Smooth muscle cell (in vitro differentiated cells): Measurements from ENCODE around the gene FPGS. TPM values are rescaled to one million over a fixed set of nuclear protein-coding genes. Genes with fewer than 3 reads are reported as not detected.
A peak's percentile ranks its signal among the peaks of the same experiment; 100 is the strongest.
"Not testable (repeated sequence)": the region's sequence is repeated elsewhere in the genome, so short reads cannot be mapped to it uniquely, and the experiment has no call there.

Source experiments
- DNase-seq: peaks from one replicate; lab custom pipeline; 2025; ENCODE audit not compliant: unreplicated experiment; lab: John Stamatoyannopoulos, UW
- H2AFZ ChIP-seq: fragments of 200-600 bp; sonication (generic); 2 replicates; pipeline ENCODE4 v1.6.0; 2016; ENCODE audit warnings: antibody characterized with exemption, low read depth, mild to moderate bottlenecking
- H3F3A ChIP-seq: fragments of 200-600 bp; sonication (generic); 2 replicates; pipeline ENCODE4 v1.6.0; 2017; ENCODE audit warnings: antibody characterized with exemption, low read depth
- H3K27ac ChIP-seq: fragments of 200-600 bp; sonication (generic); 2 replicates; pipeline ENCODE4 v1.5.1; 2016; ENCODE audit warnings: low read depth, mild to moderate bottlenecking
- H3K27me3 ChIP-seq: fragments of 200-600 bp; sonication (generic); 2 replicates; pipeline ENCODE4 v1.6.1; 2016; ENCODE audit warnings: low read depth, mild to moderate bottlenecking
- H3K36me3 ChIP-seq: fragments of 200-600 bp; sonication (generic); 2 replicates; pipeline ENCODE4 v1.5.1; 2016; ENCODE audit warnings: low read depth
- H3K4me1 ChIP-seq: fragments of 200-600 bp; sonication (generic); 2 replicates; pipeline ENCODE4 v1.5.1; 2016; ENCODE audit warnings: low read depth
- H3K4me2 ChIP-seq: fragments of 200-600 bp; sonication (generic); 2 replicates; pipeline ENCODE4 v1.6.0; 2016; ENCODE audit warnings: mild to moderate bottlenecking
- H3K4me3 ChIP-seq: fragments of 200-600 bp; sonication (generic); 2 replicates; pipeline ENCODE4 v1.5.1; 2016; ENCODE audit warnings: mild to moderate bottlenecking
- H3K79me2 ChIP-seq: fragments of 200-600 bp; sonication (generic); 2 replicates; pipeline ENCODE4 v1.6.0; 2016; ENCODE audit warnings: low read depth, mild to moderate bottlenecking
- H3K9ac ChIP-seq: fragments of 200-600 bp; sonication (generic); 2 replicates; pipeline ENCODE4 v1.6.0; 2016; ENCODE audit warnings: low read depth
- H3K9me3 ChIP-seq: fragments of 200-600 bp; sonication (generic); replicated peaks from 2 replicates; pipeline ENCODE4 v1.5.1; 2016; ENCODE audit warnings: low read depth
- H4K20me1 ChIP-seq: fragments of 200-600 bp; sonication (generic); 2 replicates; pipeline ENCODE4 v1.6.0; 2016; ENCODE audit warnings: low read depth
- WGBS: methylation state at CpG from one replicate; pipeline ENCODE4 v1.1.7; 2016; ENCODE audit warnings: low lambda C conversion rate; 5-methylcytosine and 5-hydroxymethylcytosine counted together
- polyA plus RNA-seq: library from polyadenylated mRNA; unstranded; fragments of >200 nt; fragmentation: Nextera tagmentation; extraction: Ambion mirVana; gene quantifications from 2 replicates; pipeline ENCODE4 v1.2.1, GENCODE V29; 2016
- total RNA-seq: library from RNA; depleted of rRNA; stranded (reverse); fragments of >200 nt; gene quantifications from 2 replicates; pipeline ENCODE4 v1.2.3, GENCODE V29; 2014
- TF ChIP-seq, protein P1 (sequence below): fragments of 200-600 bp; sonication (generic); IDR thresholded peaks from 2 replicates; pipeline ENCODE4 v1.5.1; 2017; ENCODE audit warnings: borderline replicate concordance, mild to moderate bottlenecking, antibody characterized with exemption; ENCODE audit not compliant: insufficient read depth, poor library complexity, severe bottlenecking

The FPGS gene
- total and polyA plus RNA-seq, 2 experiments from 2014 or later = 12.9 to 34.9 TPM

DNA sequence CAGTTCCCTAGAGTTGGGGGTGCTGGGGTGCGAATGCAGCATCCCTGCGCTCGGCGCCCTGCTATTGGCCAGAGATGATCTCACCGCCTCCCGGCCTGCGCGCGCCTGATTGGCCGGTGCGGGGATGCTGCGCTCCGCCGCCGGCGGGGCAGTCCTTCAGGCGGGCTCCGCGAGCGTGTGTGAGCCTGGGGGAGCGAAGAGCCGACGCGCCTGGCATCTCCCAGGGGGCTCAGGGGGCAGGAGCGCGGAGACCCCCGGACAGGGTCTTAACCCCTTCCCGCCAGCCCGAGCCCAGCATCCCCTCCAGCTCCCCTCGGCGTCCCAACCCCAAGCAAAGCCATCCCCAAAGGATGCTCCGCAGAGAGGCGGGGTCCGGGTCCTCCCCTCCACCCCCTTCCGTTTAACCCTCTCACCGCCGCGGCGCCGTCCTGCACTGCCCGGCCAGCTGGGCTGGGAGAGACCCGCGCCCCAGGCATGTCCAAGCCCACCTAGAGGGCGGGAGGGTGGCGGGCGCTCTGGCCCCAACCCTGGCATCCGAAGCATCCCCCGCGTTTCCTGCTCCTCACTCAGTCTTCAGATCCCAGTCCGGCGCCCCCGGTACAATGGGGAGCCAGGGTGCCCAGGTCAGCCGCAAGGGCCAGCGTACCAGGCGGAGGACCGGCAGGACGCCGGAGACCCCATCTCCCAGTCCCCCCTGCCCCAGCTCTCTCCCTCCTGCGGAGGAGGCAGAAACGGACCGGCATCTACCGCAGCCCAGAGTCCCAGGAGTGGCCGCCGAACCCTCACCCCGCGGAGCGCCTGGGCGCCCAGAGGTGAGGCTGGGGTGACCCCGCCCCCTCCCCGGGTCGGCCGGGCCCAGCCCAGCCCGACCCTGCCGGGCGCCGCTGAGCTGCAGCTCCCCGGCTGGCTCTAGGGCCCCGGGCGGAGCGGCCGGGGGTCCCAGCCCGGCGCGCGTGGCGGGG lies 48.3 kb upstream of the FPGS start:
- H3K9me3 ChIP-seq = no peaks in the 10 kb centered on the region
- H3K4me2 ChIP-seq = peak overlapping the region; percentile 48
- no peak overlapping the region for H3K27ac ChIP-seq
- H3K27me3 ChIP-seq = peaks cover 47% of the 10 kb centered on the region
- no peak overlapping the region for H3K4me3 ChIP-seq
- H2AFZ ChIP-seq = no peak overlapping the region
- no peak overlapping the region for H3K9ac ChIP-seq
- TF ChIP-seq, protein P1, sequence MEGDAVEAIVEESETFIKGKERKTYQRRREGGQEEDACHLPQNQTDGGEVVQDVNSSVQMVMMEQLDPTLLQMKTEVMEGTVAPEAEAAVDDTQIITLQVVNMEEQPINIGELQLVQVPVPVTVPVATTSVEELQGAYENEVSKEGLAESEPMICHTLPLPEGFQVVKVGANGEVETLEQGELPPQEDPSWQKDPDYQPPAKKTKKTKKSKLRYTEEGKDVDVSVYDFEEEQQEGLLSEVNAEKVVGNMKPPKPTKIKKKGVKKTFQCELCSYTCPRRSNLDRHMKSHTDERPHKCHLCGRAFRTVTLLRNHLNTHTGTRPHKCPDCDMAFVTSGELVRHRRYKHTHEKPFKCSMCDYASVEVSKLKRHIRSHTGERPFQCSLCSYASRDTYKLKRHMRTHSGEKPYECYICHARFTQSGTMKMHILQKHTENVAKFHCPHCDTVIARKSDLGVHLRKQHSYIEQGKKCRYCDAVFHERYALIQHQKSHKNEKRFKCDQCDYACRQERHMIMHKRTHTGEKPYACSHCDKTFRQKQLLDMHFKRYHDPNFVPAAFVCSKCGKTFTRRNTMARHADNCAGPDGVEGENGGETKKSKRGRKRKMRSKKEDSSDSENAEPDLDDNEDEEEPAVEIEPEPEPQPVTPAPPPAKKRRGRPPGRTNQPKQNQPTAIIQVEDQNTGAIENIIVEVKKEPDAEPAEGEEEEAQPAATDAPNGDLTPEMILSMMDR = no peak
- DNase-seq = no peak
- WGBS = 5% methylated on average over 54 of the region's 86 CpGs
- no peaks in the 10 kb centered on the region for H4K20me1 ChIP-seq
- peaks cover 5% of the 10 kb centered on the region for H3K4me1 ChIP-seq
- no peaks in the 10 kb centered on the region for H3K79me2 ChIP-seq
- H3K36me3 ChIP-seq = no peaks in the 10 kb centered on the region
- no peaks in the 10 kb centered on the region for H3F3A ChIP-seq

- DNase-seq = no peak
- peaks cover 5% of the 10 kb centered on the region for H3K4me1 ChIP-seq
- H3K79me2 ChIP-seq = no peaks in the 10 kb centered on the region
- no peak overlapping the region for H3K4me3 ChIP-seq
- WGBS = 22% methylated on average over 27 of the region's 61 CpGs
- H4K20me1 ChIP-seq = no peaks in the 10 kb centered on the region
- no peak overlapping the region for H3K27ac ChIP-seq
- no peaks in the 10 kb centered on the region for H3F3A ChIP-seq
- no peak overlapping the region for H2AFZ ChIP-seq
- H3K36me3 ChIP-seq = no peaks in the 10 kb centered on the region
- H3K4me2 ChIP-seq = peak overlapping the region; percentile 48
- no peaks in the 10 kb centered on the region for H3K9me3 ChIP-seq
- H3K9ac ChIP-seq = no peak overlapping the region
- TF ChIP-seq, protein P1 = no peak
- peaks cover 47% of the 10 kb centered on the region for H3K27me3 ChIP-seq
These were observed 47.3 kb upstream of the FPGS start for GRCh38 chr9:127755061-127756060.

- Histone ChIP-seq H3K4me3 (no peak overlapping the region), H3K4me2 (no peak overlapping the region), H3K36me3 (no peaks in the 10 kb centered on the region), H2AFZ (no peak overlapping the region), H3K9me3 (no peaks in the 10 kb centered on the region), H3F3A (no peaks in the 10 kb centered on the region), H3K79me2 (no peaks in the 10 kb centered on the region), H4K20me1 (no peaks in the 10 kb centered on the region), H3K27ac (no peak overlapping the region), H3K4me1 (peaks cover 5% of the 10 kb centered on the region), H3K9ac (no peak overlapping the region), H3K27me3 (peaks cover 47% of the 10 kb centered on the region)
- no peak for DNase-seq
- TF ChIP-seq, protein P1 = no peak
- 94% methylated on average over 3 of the region's 3 CpGs for WGBS
These were observed 46.4 kb upstream of the FPGS start for GRCh38 chr9:127756233-127756632.

DNA sequence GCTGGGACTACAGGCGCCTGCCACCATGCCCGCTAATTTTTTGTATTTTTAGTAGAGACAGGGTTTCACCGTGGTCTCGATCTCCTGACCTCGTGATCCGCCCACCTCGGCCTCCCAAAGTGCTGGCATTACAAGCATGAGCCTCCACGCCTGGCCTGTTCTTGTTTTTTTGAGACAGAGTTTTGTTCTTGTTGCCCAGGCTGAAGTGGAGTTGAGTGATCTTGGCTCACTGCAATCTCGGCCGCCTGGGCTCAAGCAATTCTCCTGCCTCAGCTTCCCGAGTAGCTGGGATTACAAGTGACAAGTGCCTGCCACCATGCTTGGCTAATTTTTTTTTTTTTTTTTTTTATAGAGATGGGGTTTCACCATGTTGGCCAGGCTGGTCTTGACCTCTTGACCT lies 45.9 kb upstream of the FPGS start:
- H3K79me2 ChIP-seq, H3K36me3 ChIP-seq, DNase-seq, H3K4me1 ChIP-seq, H4K20me1 ChIP-seq, H3F3A ChIP-seq, H3K9ac ChIP-seq, H2AFZ ChIP-seq, H3K9me3 ChIP-seq, H3K27ac ChIP-seq, H3K4me2 ChIP-seq, H3K4me3 ChIP-seq: not testable (repeated sequence)
- H3K27me3 ChIP-seq = peaks cover 47% of the 10 kb centered on the region
- 86% methylated on average over 11 of the region's 11 CpGs for WGBS
